ENCODE results near the gene ACAD11.

The ACAD11 gene

GRCh38 chr3:132669256-132669777 lies 9.7 kb upstream of the ACAD11 start:
- Histone ChIP-seq H3K4me1 (ENCODE audit: control insufficient read depth in 1 of 2, insufficient read depth in 2 of 2, low read length in 2 of 2) (peaks cover 0 to 14% of the 10 kb centered on the region in 2 donors), H3K9ac (ENCODE audit: low read depth in 1 of 2, low read length in 2 of 2) (no peak overlapping the region), H3K27ac (ENCODE audit: low read depth, low read length) (no peak overlapping the region), H3K9me3 (ENCODE audit: control insufficient read depth in 1 of 2, low read length in 2 of 2) (no peaks in the 10 kb centered on the region), H3K36me3 (ENCODE audit: control insufficient read depth in 1 of 2, insufficient read depth in 2 of 2, low read length in 2 of 2) (peaks cover 11 to 33% of the 10 kb centered on the region in 2 donors), H3K4me3 (ENCODE audit: low read depth in 1 of 2, low read length in 2 of 2) (no peak overlapping the region), H3K27me3 (ENCODE audit: control insufficient read depth in 1 of 2, insufficient read depth in 2 of 2, low read length in 2 of 2) (no peaks in the 10 kb centered on the region)

GRCh38 chr3:132665230-132665745 lies 5.7 kb upstream of the ACAD11 start:
- H3K4me1 ChIP-seq (ENCODE audit: control insufficient read depth in 1 of 2, insufficient read depth in 2 of 2, low read length in 2 of 2): peaks cover 6 to 39% of the 10 kb centered on the region in 2 donors

GRCh38 chr3:132662212-132662611 lies 2.6 kb upstream of the ACAD11 start:
- Histone ChIP-seq H3K36me3 (ENCODE audit: control insufficient read depth in 1 of 2, insufficient read depth in 2 of 2, low read length in 2 of 2) (peaks cover 4 to 6% of the 10 kb centered on the region in 2 donors), H3K4me3 (ENCODE audit: low read depth in 1 of 2, low read length in 2 of 2) (peak overlapping the region; percentile 41 to 96), H3K27ac (ENCODE audit: low read depth, low read length) (no peak overlapping the region)

More at GRCh38 chr3:132665230-132665745, 5.7 kb upstream of the ACAD11 start:
- no peaks in the 10 kb centered on the region for H3K27me3 ChIP-seq (ENCODE audit: control insufficient read depth in 1 of 2, insufficient read depth in 2 of 2, low read length in 2 of 2)
- H3K36me3 ChIP-seq (ENCODE audit: control insufficient read depth in 1 of 2, insufficient read depth in 2 of 2, low read length in 2 of 2): peaks cover 7 to 11% of the 10 kb centered on the region in 2 donors
- H3K9me3 ChIP-seq (ENCODE audit: control insufficient read depth in 1 of 2, low read length in 2 of 2): no peaks in the 10 kb centered on the region
- H3K27ac ChIP-seq (ENCODE audit: low read depth, low read length): no peak overlapping the region
- no peak overlapping the region for H3K9ac ChIP-seq (ENCODE audit: low read depth in 1 of 2, low read length in 2 of 2)
- no peak overlapping the region for H3K4me3 ChIP-seq (ENCODE audit: low read depth in 1 of 2, low read length in 2 of 2)

DNA sequence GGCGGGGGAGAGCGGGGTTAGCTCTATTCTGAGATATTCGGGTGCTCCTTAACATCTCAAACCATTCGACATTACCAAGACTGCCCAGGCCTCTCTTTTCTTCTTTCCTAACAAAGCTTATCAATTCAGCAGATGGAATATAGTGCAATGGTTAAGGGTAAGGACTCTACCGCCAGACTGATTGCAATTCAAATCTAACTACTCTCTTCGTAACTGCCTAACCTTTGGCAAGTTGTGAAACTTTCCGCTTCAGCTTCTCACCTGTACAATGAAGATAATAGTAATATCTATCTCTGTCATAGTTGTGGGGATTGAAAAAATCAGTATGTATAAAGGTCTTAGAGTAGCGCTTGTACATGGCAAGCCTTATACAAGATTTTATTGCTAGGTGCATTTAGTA lies 1.5 kb upstream of the ACAD11 start:
- Histone ChIP-seq H3K27me3 (ENCODE audit: control insufficient read depth in 1 of 2, insufficient read depth in 2 of 2, low read length in 2 of 2) (no peaks in the 10 kb centered on the region), H3K27ac (ENCODE audit: low read depth, low read length) (peak overlapping the region; percentile 92), H3K9ac (ENCODE audit: low read depth in 1 of 2, low read length in 2 of 2) (peak overlapping the region; percentile 87 to 95), H3K4me1 (ENCODE audit: control insufficient read depth in 1 of 2, insufficient read depth in 2 of 2, low read length in 2 of 2) (peaks cover 10 to 44% of the 10 kb centered on the region in 2 donors), H3K4me3 (ENCODE audit: low read depth in 1 of 2, low read length in 2 of 2) (peak overlapping the region; percentile 96 to 97), H3K9me3 (ENCODE audit: control insufficient read depth in 1 of 2, low read length in 2 of 2) (no peaks in the 10 kb centered on the region), H3K36me3 (ENCODE audit: control insufficient read depth in 1 of 2, insufficient read depth in 2 of 2, low read length in 2 of 2) (no peaks in the 10 kb centered on the region)

More at GRCh38 chr3:132662212-132662611, 2.6 kb upstream of the ACAD11 start:
- Histone ChIP-seq H3K4me1 (ENCODE audit: control insufficient read depth in 1 of 2, insufficient read depth in 2 of 2, low read length in 2 of 2) (peaks cover 8 to 43% of the 10 kb centered on the region in 2 donors), H3K27me3 (ENCODE audit: control insufficient read depth in 1 of 2, insufficient read depth in 2 of 2, low read length in 2 of 2) (no peaks in the 10 kb centered on the region), H3K9me3 (ENCODE audit: control insufficient read depth in 1 of 2, low read length in 2 of 2) (no peaks in the 10 kb centered on the region), H3K9ac (ENCODE audit: low read depth in 1 of 2, low read length in 2 of 2) (no peak overlapping the region)

DNA sequence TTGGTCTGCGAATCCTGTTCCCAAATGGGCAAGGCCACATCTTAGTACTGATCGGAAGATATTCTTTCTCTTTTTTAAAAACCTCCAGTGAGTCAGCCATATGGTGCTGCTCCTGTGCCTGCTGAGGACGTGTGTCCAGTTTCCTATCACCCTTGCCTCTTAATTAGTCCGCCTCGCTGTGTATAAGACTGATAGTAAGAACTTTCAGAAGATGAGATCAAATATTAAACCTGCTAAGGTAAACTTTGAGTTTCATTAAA lies 1.1 kb upstream of the ACAD11 start:
- Histone ChIP-seq H3K27ac (ENCODE audit: low read depth, low read length) (peak overlapping the region; percentile 92), H3K9me3 (ENCODE audit: control insufficient read depth in 1 of 2, low read length in 2 of 2) (no peaks in the 10 kb centered on the region), H3K36me3 (ENCODE audit: control insufficient read depth in 1 of 2, insufficient read depth in 2 of 2, low read length in 2 of 2) (no peaks in the 10 kb centered on the region), H3K9ac (ENCODE audit: low read depth in 1 of 2, low read length in 2 of 2) (peak overlapping the region; percentile 87 to 95), H3K4me1 (ENCODE audit: control insufficient read depth in 1 of 2, insufficient read depth in 2 of 2, low read length in 2 of 2) (peaks cover 12 to 44% of the 10 kb centered on the region in 2 donors), H3K27me3 (ENCODE audit: control insufficient read depth in 1 of 2, insufficient read depth in 2 of 2, low read length in 2 of 2) (no peaks in the 10 kb centered on the region), H3K4me3 (ENCODE audit: low read depth in 1 of 2, low read length in 2 of 2) (peak overlapping the region; percentile 96 to 97)

DNA sequence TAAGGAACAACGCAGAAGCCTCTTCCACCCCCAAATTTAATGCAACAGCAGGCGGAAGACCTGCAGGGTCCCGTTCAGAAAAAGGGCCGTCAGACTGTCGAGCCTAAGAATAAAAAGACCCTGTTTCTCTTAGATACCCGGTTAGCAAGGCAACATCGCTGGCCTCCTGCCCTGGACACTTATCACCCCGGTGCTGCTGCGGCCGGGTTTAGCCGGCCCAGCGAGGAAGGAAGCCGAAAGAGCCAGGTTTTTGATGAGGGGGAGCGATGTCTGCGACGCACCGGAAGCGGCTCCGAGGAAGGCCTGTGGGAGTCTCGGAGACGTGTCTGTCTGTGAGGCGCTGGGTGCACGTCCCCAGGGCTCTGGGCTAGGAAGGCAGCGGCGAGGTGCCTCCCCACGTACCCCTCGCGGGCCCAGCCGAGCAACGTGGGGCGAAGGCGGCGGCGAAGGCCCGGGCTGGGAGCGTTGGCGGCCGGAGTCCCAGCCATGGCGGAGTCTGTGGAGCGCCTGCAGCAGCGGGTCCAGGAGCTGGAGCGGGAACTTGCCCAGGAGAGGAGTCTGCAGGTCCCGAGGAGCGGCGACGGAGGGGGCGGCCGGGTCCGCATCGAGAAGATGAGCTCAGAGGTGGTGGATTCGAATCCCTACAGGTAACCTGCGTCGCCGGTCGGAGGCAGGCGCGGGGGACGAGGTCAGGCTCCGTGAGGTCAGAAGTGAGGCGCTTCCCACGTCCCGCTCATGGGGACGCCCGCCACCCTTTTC lies 622 bp upstream of the ACAD11 start, which contains the start of gene UBA5:
UBA5 (plus strand) TSS at position 278 of the 759 bp plus-strand sequence; CDS start at position 487, 209 bp downstream.
- Histone ChIP-seq H3K27ac (ENCODE audit: low read depth, low read length) (peak within 1 kb of the TSS; percentile 92), H3K4me1 (ENCODE audit: control insufficient read depth in 1 of 2, insufficient read depth in 2 of 2, low read length in 2 of 2) (peaks cover 17 to 48% of the 10 kb centered on the region in 2 donors), H3K9ac (ENCODE audit: low read depth in 1 of 2, low read length in 2 of 2) (peak within 1 kb of the TSS; percentile 87 to 95), H3K27me3 (ENCODE audit: control insufficient read depth in 1 of 2, insufficient read depth in 2 of 2, low read length in 2 of 2) (no peaks in the 10 kb centered on the region), H3K9me3 (ENCODE audit: control insufficient read depth in 1 of 2, low read length in 2 of 2) (no peaks in the 10 kb centered on the region), H3K36me3 (ENCODE audit: control insufficient read depth in 1 of 2, insufficient read depth in 2 of 2, low read length in 2 of 2) (no peaks in the 10 kb centered on the region), H3K4me3 (ENCODE audit: low read depth in 1 of 2, low read length in 2 of 2) (peak within 1 kb of the TSS; percentile 96 to 97)

GRCh38 chr3:132659000-132659364 lies 627 bp downstream of the ACAD11 start:
- H3K36me3 ChIP-seq (ENCODE audit: control insufficient read depth in 1 of 2, insufficient read depth in 2 of 2, low read length in 2 of 2): no peaks in the 10 kb centered on the region
- H3K27me3 ChIP-seq (ENCODE audit: control insufficient read depth in 1 of 2, insufficient read depth in 2 of 2, low read length in 2 of 2): no peaks in the 10 kb centered on the region
- H3K9ac ChIP-seq (ENCODE audit: low read depth in 1 of 2, low read length in 2 of 2): peak overlapping the region; percentile 87 to 95
- H3K4me3 ChIP-seq (ENCODE audit: low read depth in 1 of 2, low read length in 2 of 2): peak overlapping the region; percentile 96 to 97
- peaks cover 28 to 58% of the 10 kb centered on the region in 2 donors for H3K4me1 ChIP-seq (ENCODE audit: control insufficient read depth in 1 of 2, insufficient read depth in 2 of 2, low read length in 2 of 2)
- peak overlapping the region; percentile 92 for H3K27ac ChIP-seq (ENCODE audit: low read depth, low read length)
- no peaks in the 10 kb centered on the region for H3K9me3 ChIP-seq (ENCODE audit: control insufficient read depth in 1 of 2, low read length in 2 of 2)

DNA sequence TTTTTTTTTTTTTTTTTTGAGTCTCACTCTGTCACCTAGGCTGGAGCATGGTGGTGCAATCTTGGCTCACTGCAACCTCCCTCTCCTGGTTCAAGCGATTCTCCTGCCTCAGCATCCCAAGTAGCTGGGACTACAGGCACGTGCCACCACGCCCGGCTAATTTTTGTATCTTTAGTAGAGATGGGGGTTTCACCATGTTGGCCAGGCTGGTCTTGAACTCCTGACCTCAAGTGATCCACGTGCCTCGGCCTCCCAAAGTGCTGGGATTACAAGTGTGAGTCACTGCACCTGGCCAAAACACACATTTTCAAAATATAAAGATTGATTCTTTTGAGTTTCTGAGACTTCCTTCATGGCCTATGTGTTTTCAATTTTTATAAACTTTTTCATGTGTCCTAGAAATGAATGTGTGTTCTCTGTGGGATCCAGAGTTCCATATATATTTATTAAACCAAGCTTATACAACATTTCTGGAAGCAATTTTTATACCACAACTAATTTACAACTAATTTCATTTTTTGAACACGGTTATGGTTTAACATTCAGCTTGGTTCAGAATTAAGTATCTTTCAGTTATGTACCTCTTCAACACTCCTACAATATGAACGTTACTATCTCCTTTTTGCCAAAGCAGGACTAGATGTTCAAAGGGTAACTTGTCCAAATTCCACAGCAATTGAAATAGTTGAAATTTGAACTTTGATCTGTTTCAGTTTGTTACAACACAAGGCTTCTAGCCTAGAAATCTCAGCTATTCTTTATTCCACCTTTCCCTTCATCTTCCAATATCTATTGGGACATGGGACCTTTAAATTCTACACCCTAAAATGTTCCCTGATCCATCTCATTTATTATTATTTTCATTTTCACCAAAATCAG lies 1.5 kb downstream of the ACAD11 start:
- H3K27ac ChIP-seq (ENCODE audit: low read depth, low read length): no peak overlapping the region
- H3K4me3 ChIP-seq (ENCODE audit: low read depth in 1 of 2, low read length in 2 of 2): peak overlapping the region; percentile 96 to 97
- H3K4me1 ChIP-seq (ENCODE audit: control insufficient read depth in 1 of 2, insufficient read depth in 2 of 2, low read length in 2 of 2): peaks cover 31 to 59% of the 10 kb centered on the region in 2 donors
- no peaks in the 10 kb centered on the region for H3K27me3 ChIP-seq (ENCODE audit: control insufficient read depth in 1 of 2, insufficient read depth in 2 of 2, low read length in 2 of 2)
- H3K36me3 ChIP-seq (ENCODE audit: control insufficient read depth in 1 of 2, insufficient read depth in 2 of 2, low read length in 2 of 2): no peaks in the 10 kb centered on the region
- H3K9ac ChIP-seq (ENCODE audit: low read depth in 1 of 2, low read length in 2 of 2): peak overlapping the region in 1 of 2 donors; percentile 87
- H3K9me3 ChIP-seq (ENCODE audit: control insufficient read depth in 1 of 2, low read length in 2 of 2): no peaks in the 10 kb centered on the region

DNA sequence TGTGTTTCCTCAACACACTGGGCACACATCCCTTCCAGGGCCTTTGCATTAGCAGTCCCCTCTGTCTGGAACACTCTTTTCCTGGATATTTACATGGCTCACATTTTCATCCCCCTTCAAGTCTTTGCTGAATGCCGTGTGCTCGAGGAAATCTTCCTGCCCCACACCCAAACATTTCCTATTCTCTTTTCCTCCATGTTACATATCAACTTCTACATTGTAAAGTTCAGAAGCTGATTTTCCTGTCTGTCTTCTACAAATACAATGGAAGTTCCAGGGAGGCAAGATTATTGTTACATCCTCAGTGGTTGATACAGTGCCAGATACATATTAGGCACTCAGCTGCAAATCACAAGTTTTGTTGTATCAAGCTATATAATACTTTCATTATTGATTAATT lies 4.1 kb downstream of the ACAD11 start:
- Histone ChIP-seq H3K27me3 (ENCODE audit: control insufficient read depth in 1 of 2, insufficient read depth in 2 of 2, low read length in 2 of 2) (no peaks in the 10 kb centered on the region), H3K9ac (ENCODE audit: low read depth in 1 of 2, low read length in 2 of 2) (no peak overlapping the region), H3K36me3 (ENCODE audit: control insufficient read depth in 1 of 2, insufficient read depth in 2 of 2, low read length in 2 of 2) (no peaks in the 10 kb centered on the region), H3K27ac (ENCODE audit: low read depth, low read length) (no peak overlapping the region), H3K4me1 (ENCODE audit: control insufficient read depth in 1 of 2, insufficient read depth in 2 of 2, low read length in 2 of 2) (peaks cover 29 to 51% of the 10 kb centered on the region in 2 donors), H3K9me3 (ENCODE audit: control insufficient read depth in 1 of 2, low read length in 2 of 2) (no peaks in the 10 kb centered on the region), H3K4me3 (ENCODE audit: low read depth in 1 of 2, low read length in 2 of 2) (no peak overlapping the region)

GRCh38 chr3:132654721-132655120 lies 4.9 kb downstream of the ACAD11 start:
- Histone ChIP-seq H3K9me3 (ENCODE audit: control insufficient read depth in 1 of 2, low read length in 2 of 2) (no peaks in the 10 kb centered on the region), H3K9ac (ENCODE audit: low read depth in 1 of 2, low read length in 2 of 2) (no peak overlapping the region), H3K4me1 (ENCODE audit: control insufficient read depth in 1 of 2, insufficient read depth in 2 of 2, low read length in 2 of 2) (peaks cover 29 to 51% of the 10 kb centered on the region in 2 donors), H3K27ac (ENCODE audit: low read depth, low read length) (no peak overlapping the region), H3K4me3 (ENCODE audit: low read depth in 1 of 2, low read length in 2 of 2) (no peak overlapping the region), H3K36me3 (ENCODE audit: control insufficient read depth in 1 of 2, insufficient read depth in 2 of 2, low read length in 2 of 2) (no peaks in the 10 kb centered on the region), H3K27me3 (ENCODE audit: control insufficient read depth in 1 of 2, insufficient read depth in 2 of 2, low read length in 2 of 2) (no peaks in the 10 kb centered on the region)
